Fibroblast of pulmonary artery (primary cell): Measurements from ENCODE around the gene PRR14.

Source experiments
- DNase-seq: peaks from one replicate; pipeline ENCODE4 v3.0.0-alpha.2; 2010; ENCODE audit warnings: low read depth
- H3K4me3 ChIP-seq: replicated peaks from 2 replicates; pipeline ENCODE4 v1.5.1; 2011; ENCODE audit warnings: low read depth, mild to moderate bottlenecking, control low read depth, low read length, moderate library complexity
- TF ChIP-seq, protein P1 (sequence below): IDR thresholded peaks from 2 replicates; pipeline ENCODE4 v1.5.1; 2011; ENCODE audit warnings: mild to moderate bottlenecking, control low read depth, low read length, inconsistent platforms; ENCODE audit errors: missing control alignments

Gene PRR14

GRCh38 chr16:30662449-30662848, 11.7 kb downstream of the PRR14 start:
- H3K4me3 ChIP-seq = no peak overlapping the region
- TF ChIP-seq, protein P1, sequence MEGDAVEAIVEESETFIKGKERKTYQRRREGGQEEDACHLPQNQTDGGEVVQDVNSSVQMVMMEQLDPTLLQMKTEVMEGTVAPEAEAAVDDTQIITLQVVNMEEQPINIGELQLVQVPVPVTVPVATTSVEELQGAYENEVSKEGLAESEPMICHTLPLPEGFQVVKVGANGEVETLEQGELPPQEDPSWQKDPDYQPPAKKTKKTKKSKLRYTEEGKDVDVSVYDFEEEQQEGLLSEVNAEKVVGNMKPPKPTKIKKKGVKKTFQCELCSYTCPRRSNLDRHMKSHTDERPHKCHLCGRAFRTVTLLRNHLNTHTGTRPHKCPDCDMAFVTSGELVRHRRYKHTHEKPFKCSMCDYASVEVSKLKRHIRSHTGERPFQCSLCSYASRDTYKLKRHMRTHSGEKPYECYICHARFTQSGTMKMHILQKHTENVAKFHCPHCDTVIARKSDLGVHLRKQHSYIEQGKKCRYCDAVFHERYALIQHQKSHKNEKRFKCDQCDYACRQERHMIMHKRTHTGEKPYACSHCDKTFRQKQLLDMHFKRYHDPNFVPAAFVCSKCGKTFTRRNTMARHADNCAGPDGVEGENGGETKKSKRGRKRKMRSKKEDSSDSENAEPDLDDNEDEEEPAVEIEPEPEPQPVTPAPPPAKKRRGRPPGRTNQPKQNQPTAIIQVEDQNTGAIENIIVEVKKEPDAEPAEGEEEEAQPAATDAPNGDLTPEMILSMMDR = no peak
- no peak for DNase-seq

DNA sequence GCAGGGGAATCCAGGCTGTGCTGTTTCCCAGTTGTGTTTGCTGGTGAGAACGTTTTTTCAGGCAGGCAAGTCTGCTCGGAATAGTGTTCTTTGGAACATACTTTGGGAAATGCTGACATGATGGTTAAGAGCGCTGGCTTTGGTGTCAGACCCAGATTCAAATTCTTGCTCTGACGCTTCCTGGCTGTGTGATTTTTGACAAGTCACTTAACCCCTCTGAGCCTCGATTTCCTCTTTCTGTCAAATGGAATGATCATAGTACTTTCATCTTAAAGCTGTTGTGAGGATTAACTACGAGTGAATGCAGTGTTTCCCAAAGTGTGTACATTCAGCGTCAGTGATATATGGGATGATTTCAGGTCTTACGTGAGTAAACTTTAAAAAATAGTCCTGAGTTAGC, 12.3 kb downstream of the PRR14 start:
- TF ChIP-seq, protein P1 = no peak
- H3K4me3 ChIP-seq = no peak overlapping the region
- DNase-seq = no peak

- H3K4me3 ChIP-seq = no peak overlapping the region
- DNase-seq = no peak
- TF ChIP-seq, protein P1 = no peak
Measured at GRCh38 chr16:30663820-30664219, 13.1 kb downstream of the PRR14 start.

GRCh38 chr16:30664616-30665109, 13.9 kb downstream of the PRR14 start:
- H3K4me3 ChIP-seq = no peak overlapping the region
- TF ChIP-seq, protein P1 = no peak
- DNase-seq = no peak

- no peak overlapping the region for H3K4me3 ChIP-seq
- DNase-seq = no peak
- TF ChIP-seq, protein P1 = no peak
Measured at GRCh38 chr16:30665155-30665829, 14.5 kb downstream of the PRR14 start.

GRCh38 chr16:30665830-30666190, 15.1 kb downstream of the PRR14 start:
- peak; percentile 60 for DNase-seq
- no peak overlapping the region for H3K4me3 ChIP-seq
- TF ChIP-seq, protein P1 = no peak

- DNase-seq = no peak
- no peak overlapping the region for H3K4me3 ChIP-seq
- TF ChIP-seq, protein P1 = no peak
Measured at GRCh38 chr16:30666681-30667080, 15.9 kb downstream of the PRR14 start.
